ENCODE measurements around the gene FOCAD.

GRCh38 chr9:20744036-20744630, 60.1 kb downstream of the FOCAD start:
- TF ChIP-seq CTCF (IDR thresholded peaks at IDR 0.05) (no peak), EZH2phosphoT487 (IDR thresholded peaks at IDR 0.05) (no peak), EZH2 (IDR thresholded peaks at IDR 0.05) (no peak)

All from neural progenitor cell (in vitro differentiated cells).